ENCODE results near the gene MEGF10.
A peak's percentile ranks its signal among the peaks of the same experiment; 100 is the strongest.
"Not testable (repeated sequence)": the region's sequence is repeated elsewhere in the genome, so short reads cannot be mapped to it uniquely, and the experiment has no call there.

Gene MEGF10

GRCh38 chr5:127292030-127292735 is 1.6 kb downstream of the MEGF10 start:
- Histone ChIP-seq H3K9ac (ENCODE audit: low read depth, low read length) (peak overlapping the region; percentile 90; the same call in 1 of the 2 replicates), H3K36me3 (ENCODE audit: insufficient read depth, low read length) (no peaks in the 10 kb centered on the region), H3K4me1 (ENCODE audit: insufficient read depth, low read length) (peaks cover 23% of the 10 kb centered on the region), H3K9me3 (ENCODE audit: control insufficient read depth, insufficient read depth, low read length) (no peaks in the 10 kb centered on the region)

GRCh38 chr5:127293373-127293772 is 2.8 kb downstream of the MEGF10 start:
- H3K9me3 ChIP-seq (ENCODE audit: control insufficient read depth, insufficient read depth, low read length): no peaks in the 10 kb centered on the region
- peaks cover 23% of the 10 kb centered on the region for H3K4me1 ChIP-seq (ENCODE audit: insufficient read depth, low read length)
- no peaks in the 10 kb centered on the region for H3K36me3 ChIP-seq (ENCODE audit: insufficient read depth, low read length)
- H3K9ac ChIP-seq (ENCODE audit: low read depth, low read length): no peak overlapping the region

- no peaks in the 10 kb centered on the region for H3K9me3 ChIP-seq (ENCODE audit: control insufficient read depth, insufficient read depth, low read length)
- no peak overlapping the region for H3K9ac ChIP-seq (ENCODE audit: low read depth, low read length)
- no peaks in the 10 kb centered on the region for H3K36me3 ChIP-seq (ENCODE audit: insufficient read depth, low read length)
- H3K4me1 ChIP-seq (ENCODE audit: insufficient read depth, low read length): peaks cover 29% of the 10 kb centered on the region
Measured at GRCh38 chr5:127294829-127295228, 4.2 kb downstream of the MEGF10 start.

GRCh38 chr5:127295454-127295853 is 4.9 kb downstream of the MEGF10 start:
- no peaks in the 10 kb centered on the region for H3K9me3 ChIP-seq (ENCODE audit: control insufficient read depth, insufficient read depth, low read length)
- no peak overlapping the region for H3K9ac ChIP-seq (ENCODE audit: low read depth, low read length)
- H3K4me1 ChIP-seq (ENCODE audit: insufficient read depth, low read length): peaks cover 32% of the 10 kb centered on the region

GRCh38 chr5:127296321-127296720 is 5.7 kb downstream of the MEGF10 start:
- Histone ChIP-seq H3K9me3 (ENCODE audit: control insufficient read depth, insufficient read depth, low read length) (no peaks in the 10 kb centered on the region), H3K9ac (ENCODE audit: low read depth, low read length) (no peak overlapping the region), H3K36me3 (ENCODE audit: insufficient read depth, low read length) (no peaks in the 10 kb centered on the region), H3K4me1 (ENCODE audit: insufficient read depth, low read length) (peaks cover 32% of the 10 kb centered on the region)

More at GRCh38 chr5:127295454-127295853, 4.9 kb downstream of the MEGF10 start:
- no peaks in the 10 kb centered on the region for H3K36me3 ChIP-seq (ENCODE audit: insufficient read depth, low read length)

GRCh38 chr5:127296894-127297293 is 6.3 kb downstream of the MEGF10 start:
- H3K4me1 ChIP-seq (ENCODE audit: insufficient read depth, low read length): peaks cover 32% of the 10 kb centered on the region
- not testable (repeated sequence) for H3K9me3 ChIP-seq (ENCODE audit: control insufficient read depth, insufficient read depth, low read length); H3K9ac ChIP-seq (ENCODE audit: low read depth, low read length); H3K36me3 ChIP-seq (ENCODE audit: insufficient read depth, low read length)

- no peaks in the 10 kb centered on the region for H3K9me3 ChIP-seq (ENCODE audit: control insufficient read depth, insufficient read depth, low read length)
- peaks cover 28% of the 10 kb centered on the region for H3K4me1 ChIP-seq (ENCODE audit: insufficient read depth, low read length)
- no peak overlapping the region for H3K9ac ChIP-seq (ENCODE audit: low read depth, low read length)
- no peaks in the 10 kb centered on the region for H3K36me3 ChIP-seq (ENCODE audit: insufficient read depth, low read length)
Measured at GRCh38 chr5:127297348-127298035, 6.9 kb downstream of the MEGF10 start.

GRCh38 chr5:127298036-127298429 is 7.4 kb downstream of the MEGF10 start:
- no peak overlapping the region for H3K9ac ChIP-seq (ENCODE audit: low read depth, low read length)
- no peaks in the 10 kb centered on the region for H3K36me3 ChIP-seq (ENCODE audit: insufficient read depth, low read length)
- H3K9me3 ChIP-seq (ENCODE audit: control insufficient read depth, insufficient read depth, low read length): no peaks in the 10 kb centered on the region
- H3K4me1 ChIP-seq (ENCODE audit: insufficient read depth, low read length): peaks cover 23% of the 10 kb centered on the region

GRCh38 chr5:127298656-127299055 is 8.1 kb downstream of the MEGF10 start:
- Histone ChIP-seq H3K36me3 (ENCODE audit: insufficient read depth, low read length) (no peaks in the 10 kb centered on the region), H3K9ac (ENCODE audit: low read depth, low read length) (no peak overlapping the region), H3K4me1 (ENCODE audit: insufficient read depth, low read length) (peaks cover 17% of the 10 kb centered on the region), H3K9me3 (ENCODE audit: control insufficient read depth, insufficient read depth, low read length) (no peaks in the 10 kb centered on the region)

GRCh38 chr5:127299678-127300077 is 9.1 kb downstream of the MEGF10 start:
- no peaks in the 10 kb centered on the region for H3K36me3 ChIP-seq (ENCODE audit: insufficient read depth, low read length)
- H3K9me3 ChIP-seq (ENCODE audit: control insufficient read depth, insufficient read depth, low read length): no peaks in the 10 kb centered on the region
- no peak overlapping the region for H3K9ac ChIP-seq (ENCODE audit: low read depth, low read length)
- H3K4me1 ChIP-seq (ENCODE audit: insufficient read depth, low read length): peaks cover 9% of the 10 kb centered on the region; the same call in 1 of the 2 replicates

- Histone ChIP-seq H3K4me1 (ENCODE audit: insufficient read depth, low read length) (peaks cover 16% of the 10 kb centered on the region; the same call in 1 of the 2 replicates), H3K9ac (ENCODE audit: low read depth, low read length) (no peak overlapping the region), H3K36me3 (ENCODE audit: insufficient read depth, low read length) (no peaks in the 10 kb centered on the region), H3K9me3 (ENCODE audit: control insufficient read depth, insufficient read depth, low read length) (no peaks in the 10 kb centered on the region)
Measured at GRCh38 chr5:127302509-127302908, 11.9 kb downstream of the MEGF10 start.

- H3K36me3 ChIP-seq (ENCODE audit: insufficient read depth, low read length): no peaks in the 10 kb centered on the region
- no peak overlapping the region for H3K9ac ChIP-seq (ENCODE audit: low read depth, low read length)
- no peaks in the 10 kb centered on the region for H3K9me3 ChIP-seq (ENCODE audit: control insufficient read depth, insufficient read depth, low read length)
- H3K4me1 ChIP-seq (ENCODE audit: insufficient read depth, low read length): peaks cover 16% of the 10 kb centered on the region; the same call in 1 of the 2 replicates
Measured at GRCh38 chr5:127303404-127303803, 12.8 kb downstream of the MEGF10 start.

GRCh38 chr5:127305493-127305892 is 14.9 kb downstream of the MEGF10 start:
- no peaks in the 10 kb centered on the region for H3K36me3 ChIP-seq (ENCODE audit: insufficient read depth, low read length)
- no peaks in the 10 kb centered on the region for H3K9me3 ChIP-seq (ENCODE audit: control insufficient read depth, insufficient read depth, low read length)
- H3K4me1 ChIP-seq (ENCODE audit: insufficient read depth, low read length): peaks cover 6% of the 10 kb centered on the region; the same call in 1 of the 2 replicates
- H3K9ac ChIP-seq (ENCODE audit: low read depth, low read length): no peak overlapping the region

GRCh38 chr5:127306036-127306435 is 15.4 kb downstream of the MEGF10 start:
- Histone ChIP-seq H3K4me1 (ENCODE audit: insufficient read depth, low read length) (peaks cover 6% of the 10 kb centered on the region; the same call in 1 of the 2 replicates), H3K9me3 (ENCODE audit: control insufficient read depth, insufficient read depth, low read length) (no peaks in the 10 kb centered on the region), H3K36me3 (ENCODE audit: insufficient read depth, low read length) (no peaks in the 10 kb centered on the region), H3K9ac (ENCODE audit: low read depth, low read length) (no peak overlapping the region)

- peaks cover 6% of the 10 kb centered on the region; the same call in 1 of the 2 replicates for H3K4me1 ChIP-seq (ENCODE audit: insufficient read depth, low read length)
- no peak overlapping the region for H3K9ac ChIP-seq (ENCODE audit: low read depth, low read length)
- no peaks in the 10 kb centered on the region for H3K9me3 ChIP-seq (ENCODE audit: control insufficient read depth, insufficient read depth, low read length)
- no peaks in the 10 kb centered on the region for H3K36me3 ChIP-seq (ENCODE audit: insufficient read depth, low read length)
Measured at GRCh38 chr5:127306647-127307046, 16.1 kb downstream of the MEGF10 start.

Measured in ES-I3 (cell line).